WTC11 (cell line): ENCODE measurements around the gene ZNF592. TPM values are rescaled to one million over a fixed set of nuclear protein-coding genes. Genes with fewer than 3 reads are reported as not detected.

Experiments used
- ATAC-seq: fragments of 200-7000 bp; cut with Tn5 transposase; 2 replicates; pipeline ENCODE4 v1.10.0; 2021; ENCODE audit warnings: mild to moderate bottlenecking, moderate library complexity
- CTCF ChIA-PET: fragments of 300-600 bp; sonication (Branson Sonifier 250); formaldehyde crosslinking; loops from one replicate; lab custom pipeline; 2021; ENCODE audit warnings: antibody characterized with exemption; lab: Charles Lee
- POLR2A ChIA-PET: fragments of 350-600 bp; sonication (Branson Sonifier 250); formaldehyde crosslinking; loops from one replicate; lab custom pipeline; 2021; ENCODE audit warnings: antibody characterized with exemption; lab: Charles Lee
- DNase-seq: peaks from one replicate; pipeline ENCODE4 v3.0.0; 2021; ENCODE audit warnings: low spot score
- H3K27ac Mint-ChIP-seq: 2 replicates; pipeline ENCODE4 v1.8.0; 2021; ENCODE audit warnings: mixed read lengths
- H3K27me3 Mint-ChIP-seq: 2 replicates; pipeline ENCODE4 v1.8.0; 2021; ENCODE audit warnings: low read depth, mild to moderate bottlenecking, moderate library complexity, mixed read lengths
- H3K36me3 Mint-ChIP-seq: 2 replicates; pipeline ENCODE4 v1.8.0; 2021; ENCODE audit warnings: mixed read lengths
- H3K4me1 Mint-ChIP-seq: 2 replicates; pipeline ENCODE4 v1.8.0; 2022; ENCODE audit warnings: mixed read lengths
- H3K4me3 Mint-ChIP-seq: 2 replicates; pipeline ENCODE4 v1.8.0; 2021; ENCODE audit warnings: mild to moderate bottlenecking, moderate library complexity, mixed read lengths
- H3K9me3 Mint-ChIP-seq: 2 replicates; pipeline ENCODE4 v1.8.0; 2021; ENCODE audit warnings: mixed read lengths
- CREB1 ChIP-seq: sonication (generic); formaldehyde crosslinking; IDR thresholded peaks from 2 replicates; pipeline ENCODE4 v1.8.0; 2023; ENCODE audit warnings: mild to moderate bottlenecking, missing genetic modification reagents
- E2F1 ChIP-seq: sonication (generic); formaldehyde crosslinking; IDR thresholded peaks from 2 replicates; pipeline ENCODE4 v1.8.0; 2022; ENCODE audit warnings: mild to moderate bottlenecking, missing genetic modification reagents
- EMX1 ChIP-seq: fragments of 250-450 bp; sonication (Bioruptor Pico); IDR thresholded peaks from 2 replicates; pipeline ENCODE4 v1.8.0; 2021; ENCODE audit warnings: mild to moderate bottlenecking
- FOXK1 ChIP-seq: sonication (generic); formaldehyde crosslinking; IDR thresholded peaks from 2 replicates; pipeline ENCODE4 v1.8.0; 2022; ENCODE audit warnings: mild to moderate bottlenecking, moderate library complexity, missing genetic modification reagents
- GABPB1 ChIP-seq: sonication (generic); formaldehyde crosslinking; IDR thresholded peaks from 2 replicates; pipeline ENCODE4 v1.8.1; 2023; ENCODE audit warnings: mild to moderate bottlenecking, missing genetic modification reagents
- GRHL2 ChIP-seq: fragments of 250-450 bp; sonication (Bioruptor Pico); IDR thresholded peaks from 2 replicates; pipeline ENCODE4 v1.8.0; 2022; ENCODE audit warnings: mild to moderate bottlenecking, moderate library complexity; ENCODE audit not compliant: insufficient replicate concordance, severe bottlenecking
- GTF2I ChIP-seq: fragments of 250-450 bp; sonication (Bioruptor Pico); conservative IDR thresholded peaks from 2 replicates; pipeline ENCODE4 v1.4.0; 2021; ENCODE audit warnings: mild to moderate bottlenecking
- HMGA2 ChIP-seq: fragments of 250-450 bp; sonication (Bioruptor Pico); IDR thresholded peaks from 2 replicates; pipeline ENCODE4 v1.4.0; 2021; ENCODE audit warnings: mild to moderate bottlenecking, moderate library complexity
- HMGXB4 ChIP-seq: sonication (generic); formaldehyde crosslinking; IDR thresholded peaks from 2 replicates; pipeline ENCODE4 v1.8.1; 2023; ENCODE audit warnings: mild to moderate bottlenecking, moderate library complexity, missing genetic modification reagents
- IRF1 ChIP-seq: sonication (generic); formaldehyde crosslinking; IDR thresholded peaks from 2 replicates; pipeline ENCODE4 v1.8.0; 2023; ENCODE audit warnings: missing genetic modification reagents
- IRF2 ChIP-seq: sonication (generic); formaldehyde crosslinking; IDR thresholded peaks from 2 replicates; pipeline ENCODE4 v1.8.0; 2022; ENCODE audit warnings: low read depth, missing genetic modification reagents, borderline replicate concordance
- JUN ChIP-seq: sonication (generic); formaldehyde crosslinking; IDR thresholded peaks from 2 replicates; pipeline ENCODE4 v1.8.0; 2023; ENCODE audit warnings: mild to moderate bottlenecking, missing genetic modification reagents
- MXD4 ChIP-seq: fragments of 250-450 bp; sonication (Bioruptor Pico); IDR thresholded peaks from 2 replicates; pipeline ENCODE4 v1.8.0; 2021; ENCODE audit warnings: mild to moderate bottlenecking, moderate library complexity, borderline replicate concordance
- NR1H2 ChIP-seq: sonication (generic); formaldehyde crosslinking; IDR thresholded peaks from 2 replicates; pipeline ENCODE4 v1.9.0; 2021; ENCODE audit warnings: mild to moderate bottlenecking, moderate library complexity, missing genetic modification reagents
- RORB ChIP-seq: fragments of 250-450 bp; sonication (Bioruptor Pico); IDR thresholded peaks from 2 replicates; pipeline ENCODE4 v1.9.0; 2021; ENCODE audit warnings: mild to moderate bottlenecking
- SMAD3 ChIP-seq: sonication (generic); formaldehyde crosslinking; IDR thresholded peaks from 2 replicates; pipeline ENCODE4 v1.8.0; 2022; ENCODE audit warnings: missing genetic modification reagents, mild to moderate bottlenecking, borderline replicate concordance
- USF2 ChIP-seq: sonication (generic); formaldehyde crosslinking; IDR thresholded peaks from 2 replicates; pipeline ENCODE4 v1.8.1; 2023; ENCODE audit warnings: mild to moderate bottlenecking, missing genetic modification reagents, moderate library complexity
- ZNF138 ChIP-seq: sonication (generic); formaldehyde crosslinking; conservative IDR thresholded peaks from 2 replicates; pipeline ENCODE4 v1.8.1; 2022; ENCODE audit warnings: mild to moderate bottlenecking, moderate library complexity, missing genetic modification reagents
- ZNF281 ChIP-seq: sonication (generic); formaldehyde crosslinking; IDR thresholded peaks from 2 replicates; pipeline ENCODE4 v1.8.0; 2023; ENCODE audit warnings: mild to moderate bottlenecking, missing genetic modification reagents
- ZNF416 ChIP-seq: fragments of 250-450 bp; sonication (Bioruptor Pico); IDR thresholded peaks from 2 replicates; pipeline ENCODE4 v1.9.0; 2021; ENCODE audit warnings: mild to moderate bottlenecking, inconsistent platforms
- ZNF512 ChIP-seq: sonication (generic); formaldehyde crosslinking; IDR thresholded peaks from 2 replicates; pipeline ENCODE4 v1.8.1; 2022; ENCODE audit warnings: missing genetic modification reagents, borderline replicate concordance
- ZNF671 ChIP-seq: fragments of 250-450 bp; sonication (Bioruptor Pico); IDR thresholded peaks from 2 replicates; pipeline ENCODE4 v1.8.0; 2021; ENCODE audit warnings: mild to moderate bottlenecking
- ZSCAN18 ChIP-seq: fragments of 250-450 bp; sonication (Bioruptor Pico); IDR thresholded peaks from 2 replicates; pipeline ENCODE4 v2.1.2; 2022; ENCODE audit warnings: mild to moderate bottlenecking, moderate library complexity
- total RNA-seq: library from RNA; stranded (reverse); gene quantifications from 3 replicates; pipeline ENCODE4 v1.2.3, GENCODE V29; 2021

The ZNF592 gene
- total RNA-seq, 1 experiment from 2014 or later, result 28.0 TPM

GRCh38 chr15:84836844-84837243 lies 88.5 kb downstream of the ZNF592 start (continued):
- TF ChIP-seq ZNF281, result no peak
- no peak for TF ChIP-seq MXD4 (CRISPR knock-in tag)
- no peak for TF ChIP-seq IRF1 (CRISPR knock-in tag)
- no peak for TF ChIP-seq JUN (CRISPR knock-in tag)
- TF ChIP-seq USF2 (CRISPR knock-in tag), result no peak
- no peak for TF ChIP-seq E2F1
- TF ChIP-seq ZNF671 (CRISPR knock-in tag), result no peak

- ATAC-seq, result no peak
- Mint-ChIP-seq H3K9me3 (no peaks in the 10 kb centered on the region), H3K27me3 (no peaks in the 10 kb centered on the region)
- CTCF ChIA-PET, result interaction anchor here (0.7 to 2.1 kb wide), 3 partner anchors 11 to 88 kb away, joined by 3 to 7 read pairs (median 3); no protein-coding TSS in a partner anchor
- no peak for TF ChIP-seq NR1H2 (CRISPR knock-in tag)
- TF ChIP-seq GABPB1 (CRISPR knock-in tag), result no peak
- no peak for TF ChIP-seq ZSCAN18 (CRISPR knock-in tag)
- no peak for TF ChIP-seq GTF2I (CRISPR knock-in tag)
- TF ChIP-seq GRHL2, result no peak
- no peak for TF ChIP-seq ZNF416 (CRISPR knock-in tag)
- no peak for TF ChIP-seq IRF2 (CRISPR knock-in tag)
- TF ChIP-seq RORB (CRISPR knock-in tag), result no peak
- no peak for TF ChIP-seq EMX1 (CRISPR knock-in tag)
- TF ChIP-seq ZNF512 (CRISPR knock-in tag), result no peak
- TF ChIP-seq SMAD3 (CRISPR knock-in tag), result no peak
- TF ChIP-seq HMGA2, result no peak
- no peak for TF ChIP-seq ZNF138 (CRISPR knock-in tag)
- no peak for TF ChIP-seq CREB1
- no peak for TF ChIP-seq FOXK1 (CRISPR knock-in tag)
- no peak for TF ChIP-seq HMGXB4 (CRISPR knock-in tag)
- TF ChIP-seq, all 79 proteins: peak for 0
- no peaks in the 10 kb centered on the region; the same call in 1 of the 2 replicates for H3K36me3 Mint-ChIP-seq
- no peak overlapping the region for H3K27ac Mint-ChIP-seq
- H3K4me3 Mint-ChIP-seq, result no peak overlapping the region
- POLR2A ChIA-PET, result no interaction called here
- no peaks in the 10 kb centered on the region for H3K4me1 Mint-ChIP-seq
- no peak for DNase-seq
Measured at GRCh38 chr15:84839714-84840113, 91.3 kb downstream of the ZNF592 start.
